ENCODE data around the gene NCAPG2.
"Not testable (repeated sequence)": the region's sequence is repeated elsewhere in the genome, so short reads cannot be mapped to it uniquely, and the experiment has no call there.

DNA sequence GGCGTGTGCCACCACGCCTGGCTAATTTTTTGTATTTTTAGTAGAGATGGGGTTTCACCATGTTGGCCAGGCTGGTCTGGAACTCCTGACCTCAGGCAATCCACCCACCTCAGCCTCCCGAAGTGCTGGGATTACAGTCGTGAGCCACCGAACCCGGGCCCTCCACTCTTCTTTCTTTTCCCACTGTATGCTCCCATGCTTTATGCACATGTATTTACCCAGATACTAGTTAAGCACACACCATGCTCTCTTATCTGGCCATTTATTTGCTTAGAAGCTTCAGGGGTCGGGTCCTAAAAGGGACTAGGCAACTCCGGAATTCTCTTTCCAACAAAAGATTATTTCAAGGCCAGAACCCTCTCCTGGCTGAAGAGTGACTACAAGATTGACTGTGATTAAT is 78.3 kb downstream of the NCAPG2 start:
- TF ChIP-seq POLR2A (IDR thresholded peaks at IDR 0.05), result not testable (repeated sequence)
- TF ChIP-seq, protein P1, sequence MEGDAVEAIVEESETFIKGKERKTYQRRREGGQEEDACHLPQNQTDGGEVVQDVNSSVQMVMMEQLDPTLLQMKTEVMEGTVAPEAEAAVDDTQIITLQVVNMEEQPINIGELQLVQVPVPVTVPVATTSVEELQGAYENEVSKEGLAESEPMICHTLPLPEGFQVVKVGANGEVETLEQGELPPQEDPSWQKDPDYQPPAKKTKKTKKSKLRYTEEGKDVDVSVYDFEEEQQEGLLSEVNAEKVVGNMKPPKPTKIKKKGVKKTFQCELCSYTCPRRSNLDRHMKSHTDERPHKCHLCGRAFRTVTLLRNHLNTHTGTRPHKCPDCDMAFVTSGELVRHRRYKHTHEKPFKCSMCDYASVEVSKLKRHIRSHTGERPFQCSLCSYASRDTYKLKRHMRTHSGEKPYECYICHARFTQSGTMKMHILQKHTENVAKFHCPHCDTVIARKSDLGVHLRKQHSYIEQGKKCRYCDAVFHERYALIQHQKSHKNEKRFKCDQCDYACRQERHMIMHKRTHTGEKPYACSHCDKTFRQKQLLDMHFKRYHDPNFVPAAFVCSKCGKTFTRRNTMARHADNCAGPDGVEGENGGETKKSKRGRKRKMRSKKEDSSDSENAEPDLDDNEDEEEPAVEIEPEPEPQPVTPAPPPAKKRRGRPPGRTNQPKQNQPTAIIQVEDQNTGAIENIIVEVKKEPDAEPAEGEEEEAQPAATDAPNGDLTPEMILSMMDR (IDR thresholded peaks at IDR 0.05), result not testable (repeated sequence)
